ENCODE measurements around the gene WWC1. TPM values are rescaled to one million over a fixed set of nuclear protein-coding genes. Genes with fewer than 3 reads are reported as not detected.

WWC1 gene
- total RNA-seq, 1 donor from 2014 or later: 0.51 TPM

DNA sequence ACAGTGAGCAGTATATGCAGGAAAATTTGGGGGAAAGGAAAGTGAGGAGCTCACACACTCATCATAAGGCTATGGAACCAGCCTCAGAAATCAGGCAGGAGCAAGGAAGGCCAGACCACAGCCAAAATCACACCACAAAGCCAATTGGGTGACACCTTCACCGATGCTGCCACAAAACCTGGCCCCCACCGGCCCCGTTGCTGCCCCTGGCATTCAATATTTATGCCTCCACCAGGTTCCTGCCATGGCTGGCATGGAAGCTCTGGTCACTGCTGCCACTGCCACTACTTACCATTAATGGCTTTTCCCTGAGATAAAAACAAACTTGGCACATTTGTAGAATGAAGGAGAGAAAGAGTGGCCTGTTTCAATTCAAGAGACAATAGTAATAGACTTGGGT lies 166.1 kb downstream of the WWC1 start:
- intact Hi-C loops (cut with DNase I): loop anchor here (10.0 kb wide), 1 partner anchor 163 kb away; the partner anchor contains the start of gene WWC1
- no peak for DNase-seq (ENCODE audit: low spot score)

DNA sequence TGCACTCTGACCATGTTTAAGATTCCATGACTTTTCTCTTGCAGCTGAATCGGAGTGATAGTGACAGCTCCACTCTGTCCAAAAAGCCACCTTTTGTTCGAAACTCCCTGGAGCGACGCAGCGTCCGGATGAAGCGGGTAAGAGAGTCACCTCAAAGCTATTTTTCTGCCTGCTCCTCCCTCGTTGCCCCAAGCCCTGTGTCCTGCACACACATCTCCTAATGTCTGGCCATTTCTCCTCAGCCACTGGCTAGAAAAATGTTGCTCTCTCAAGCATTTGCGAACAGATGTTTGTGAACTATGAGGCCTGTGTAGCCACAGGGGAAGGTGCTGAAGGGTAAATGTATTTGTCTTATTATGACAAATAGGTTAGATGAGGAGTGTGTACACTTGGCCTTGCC lies 169.2 kb downstream of the WWC1 start:
- intact Hi-C loops (cut with DNase I): no loop called here
- no peak for DNase-seq (ENCODE audit: low spot score)

DNA sequence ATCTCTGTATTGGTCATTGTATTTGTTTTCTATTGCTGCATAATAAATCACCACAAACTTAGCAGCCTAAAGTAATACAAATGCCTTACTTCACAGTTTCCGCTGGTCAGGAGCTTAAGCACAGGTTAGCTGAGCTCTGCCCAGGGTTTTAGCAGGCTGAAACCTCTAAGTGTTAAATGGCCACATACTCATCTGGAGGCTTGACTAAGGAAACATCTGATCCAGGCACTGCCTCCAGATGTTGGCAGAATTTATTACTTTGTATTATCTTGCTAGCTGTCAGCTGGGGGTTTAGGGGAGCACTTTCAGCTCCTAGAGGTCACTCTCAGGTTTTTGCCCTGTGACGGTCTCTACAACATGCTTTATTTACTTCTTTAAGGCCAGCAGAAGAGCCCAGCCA lies 171.6 kb downstream of the WWC1 start:
- DNase-seq (ENCODE audit: low spot score): no peak
- intact Hi-C loops (cut with DNase I): no loop called here

DNA sequence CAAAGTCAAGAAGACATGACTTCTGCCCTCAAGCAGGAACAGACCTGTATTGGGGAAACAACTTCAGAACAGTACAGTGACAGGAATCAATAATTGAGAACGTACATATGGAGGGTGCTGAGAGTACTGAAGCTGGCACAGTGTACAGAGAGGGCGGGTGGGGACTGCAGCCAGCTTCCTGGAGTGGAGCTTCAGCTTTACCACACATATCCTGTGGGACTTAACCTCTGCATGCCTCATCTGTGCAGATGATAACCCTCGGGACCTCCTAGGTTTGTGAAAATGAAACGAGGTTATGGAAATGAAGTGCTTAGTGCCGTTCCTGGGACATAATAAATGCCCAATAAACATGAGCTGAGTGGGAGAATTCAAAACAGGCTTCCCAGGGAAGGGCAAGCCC lies 172.8 kb downstream of the WWC1 start:
- intact Hi-C loops (cut with DNase I): no loop called here
- no peak for DNase-seq (ENCODE audit: low spot score)

DNA sequence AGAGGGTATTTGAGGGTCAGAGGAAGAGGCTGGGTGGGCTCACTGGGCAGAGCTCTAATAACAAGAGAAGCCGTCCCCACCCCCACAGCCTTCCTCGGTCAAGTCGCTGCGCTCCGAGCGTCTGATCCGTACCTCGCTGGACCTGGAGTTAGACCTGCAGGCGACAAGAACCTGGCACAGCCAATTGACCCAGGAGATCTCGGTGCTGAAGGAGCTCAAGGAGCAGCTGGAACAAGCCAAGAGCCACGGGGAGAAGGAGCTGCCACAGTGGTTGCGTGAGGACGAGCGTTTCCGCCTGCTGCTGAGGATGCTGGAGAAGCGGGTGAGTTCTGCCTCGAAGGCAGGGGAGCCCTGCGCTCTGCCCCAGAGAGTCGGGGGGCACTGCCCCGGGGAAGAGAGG lies 173.2 kb downstream of the WWC1 start:
- intact Hi-C loops (cut with DNase I): no loop called here
- no peak for DNase-seq (ENCODE audit: low spot score)

DNA sequence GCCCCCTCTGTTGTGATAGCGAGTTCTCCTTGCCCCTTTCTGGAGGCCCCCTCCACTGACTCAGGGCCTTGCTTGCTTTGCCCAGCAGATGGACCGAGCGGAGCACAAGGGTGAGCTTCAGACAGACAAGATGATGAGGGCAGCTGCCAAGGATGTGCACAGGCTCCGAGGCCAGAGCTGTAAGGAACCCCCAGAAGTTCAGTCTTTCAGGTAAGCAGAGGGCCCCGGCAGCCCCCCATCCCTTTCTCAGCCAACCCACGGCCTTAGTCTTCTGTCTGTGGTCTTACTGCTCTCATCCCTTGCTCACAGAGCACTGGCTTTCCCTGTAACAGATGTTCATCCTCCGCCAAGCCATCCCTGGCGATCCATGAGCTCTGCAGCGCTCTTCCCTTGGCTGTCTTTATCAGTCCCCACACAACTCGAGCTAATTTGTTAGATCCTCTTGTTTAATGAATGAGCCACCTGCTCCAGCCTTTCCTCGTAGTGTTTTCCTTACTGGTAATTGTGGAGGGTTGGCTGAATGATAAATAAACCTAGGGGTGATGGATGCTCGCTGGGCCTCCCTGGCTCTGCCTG lies 176.4 kb downstream of the WWC1 start:
- intact Hi-C loops (cut with DNase I): no loop called here
- DNase-seq (ENCODE audit: low spot score): no peak

DNA sequence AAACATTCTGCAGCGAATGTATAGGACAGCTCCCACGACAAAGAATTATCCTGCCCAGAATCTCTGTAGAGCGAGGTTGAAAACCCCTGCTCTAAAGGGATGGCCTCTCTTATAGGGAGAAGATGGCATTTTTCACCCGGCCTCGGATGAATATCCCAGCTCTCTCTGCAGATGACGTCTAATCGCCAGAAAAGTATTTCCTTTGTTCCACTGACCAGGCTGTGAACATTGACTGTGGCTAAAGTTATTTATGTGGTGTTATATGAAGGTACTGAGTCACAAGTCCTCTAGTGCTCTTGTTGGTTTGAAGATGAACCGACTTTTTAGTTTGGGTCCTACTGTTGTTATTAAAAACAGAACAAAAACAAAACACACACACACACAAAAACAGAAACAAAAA lies 177.4 kb downstream of the WWC1 start:
- intact Hi-C loops (cut with DNase I): no loop called here

DNA sequence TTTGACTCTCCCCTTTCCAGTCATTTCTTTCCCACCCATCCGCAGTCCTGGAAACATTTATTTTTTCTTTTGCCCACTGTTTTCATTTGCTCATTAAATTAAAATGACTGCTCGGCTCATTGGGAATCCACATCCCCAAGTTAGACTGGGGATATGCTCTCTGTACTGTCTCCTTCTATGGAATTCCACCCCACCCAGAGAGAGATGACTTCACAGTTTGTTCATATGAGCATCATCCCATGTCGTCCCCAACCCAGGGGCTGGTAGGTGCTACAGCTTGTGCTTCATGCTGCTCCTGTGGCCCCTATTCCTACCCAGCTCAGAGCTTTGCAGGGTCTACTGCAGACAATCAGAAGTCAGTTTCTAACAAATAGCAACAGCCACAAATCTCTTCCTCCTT lies 178.4 kb downstream of the WWC1 start:
- intact Hi-C loops (cut with DNase I): no loop called here
- no peak for DNase-seq (ENCODE audit: low spot score)

More for the DNA sequence above, 177.4 kb downstream of the WWC1 start:
- no peak for DNase-seq (ENCODE audit: low spot score)

DNA sequence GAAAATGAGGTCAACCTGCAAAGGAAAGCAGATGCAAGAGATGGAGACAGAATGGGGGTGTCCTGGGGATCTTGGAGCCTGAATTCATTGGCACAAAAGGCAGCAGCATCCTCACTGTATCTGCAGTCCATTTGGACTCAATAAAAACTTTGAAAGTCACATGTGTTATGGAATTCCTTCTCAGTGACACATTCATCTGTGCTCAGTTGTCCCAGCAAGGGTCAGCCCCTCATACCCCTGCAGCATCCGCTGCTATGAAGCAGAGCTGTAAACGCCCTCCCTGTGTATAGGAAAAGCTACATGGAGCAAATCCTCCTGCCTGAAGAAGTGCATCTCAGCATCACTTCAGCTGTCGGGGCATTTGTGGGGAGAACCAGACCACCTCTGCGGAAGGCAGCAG lies 180.3 kb downstream of the WWC1 start:
- no peak for DNase-seq (ENCODE audit: low spot score)
- intact Hi-C loops (cut with DNase I): no loop called here

DNA sequence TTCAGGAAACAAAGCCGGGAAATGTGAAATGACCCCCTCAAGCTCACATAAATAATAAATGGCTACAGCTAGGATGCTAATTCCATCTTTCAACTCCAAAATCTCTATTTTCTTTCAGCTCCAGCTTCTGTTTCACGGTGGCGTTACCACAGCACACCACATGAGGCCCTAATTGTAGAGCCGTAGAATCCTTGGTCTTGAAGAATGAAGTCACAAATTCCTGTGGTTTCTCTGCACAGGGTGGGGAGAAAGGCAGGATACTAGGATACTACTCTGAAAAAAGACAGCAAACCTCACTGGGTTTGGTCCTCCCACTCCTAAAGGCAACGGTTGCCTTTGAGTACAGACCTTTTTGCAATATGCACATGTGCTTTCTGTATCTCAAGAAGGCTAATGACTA lies 180.9 kb downstream of the WWC1 start:
- intact Hi-C loops (cut with DNase I): no loop called here
- DNase-seq (ENCODE audit: low spot score): no peak

DNA sequence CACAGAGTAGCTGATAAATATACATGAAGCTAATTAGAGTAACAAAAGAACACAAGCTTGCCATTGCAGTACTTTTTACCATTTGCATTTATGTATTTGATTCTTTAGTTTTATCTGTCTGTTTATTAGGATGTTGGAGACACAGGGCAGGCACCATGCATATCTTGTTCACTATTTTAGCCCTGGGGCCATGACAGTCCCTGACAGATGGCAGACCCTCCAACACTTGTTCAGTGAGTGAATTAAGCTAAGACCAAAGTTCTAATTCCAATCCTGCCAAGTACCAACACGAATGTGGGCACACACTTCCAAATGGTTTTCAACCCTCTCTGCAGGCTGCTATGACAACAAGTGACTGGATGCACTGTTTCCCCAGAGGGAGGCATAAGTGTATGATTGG lies 182.9 kb downstream of the WWC1 start:
- DNase-seq (ENCODE audit: low spot score): no peak
- intact Hi-C loops (cut with DNase I): no loop called here

DNA sequence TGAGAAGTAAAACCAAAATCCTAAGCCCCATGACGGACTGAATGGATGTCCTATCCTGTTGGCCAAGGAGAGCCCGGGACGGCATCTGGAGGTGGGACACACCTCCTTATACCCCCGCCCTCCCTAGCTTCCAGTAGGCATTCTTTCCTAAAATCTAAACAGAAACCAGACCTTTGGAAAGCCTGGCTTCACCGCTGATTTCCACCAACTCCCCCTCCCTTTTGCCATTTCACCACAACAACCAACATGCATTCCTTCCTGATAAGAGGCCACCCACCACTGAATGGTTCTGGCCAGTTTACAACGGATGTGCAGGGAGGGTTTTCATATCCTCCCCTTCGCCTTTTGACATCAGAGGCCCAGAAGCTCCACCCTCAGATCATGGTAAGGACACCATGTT lies 185.6 kb downstream of the WWC1 start:
- intact Hi-C loops (cut with DNase I): no loop called here
- DNase-seq (ENCODE audit: low spot score): no peak

DNA sequence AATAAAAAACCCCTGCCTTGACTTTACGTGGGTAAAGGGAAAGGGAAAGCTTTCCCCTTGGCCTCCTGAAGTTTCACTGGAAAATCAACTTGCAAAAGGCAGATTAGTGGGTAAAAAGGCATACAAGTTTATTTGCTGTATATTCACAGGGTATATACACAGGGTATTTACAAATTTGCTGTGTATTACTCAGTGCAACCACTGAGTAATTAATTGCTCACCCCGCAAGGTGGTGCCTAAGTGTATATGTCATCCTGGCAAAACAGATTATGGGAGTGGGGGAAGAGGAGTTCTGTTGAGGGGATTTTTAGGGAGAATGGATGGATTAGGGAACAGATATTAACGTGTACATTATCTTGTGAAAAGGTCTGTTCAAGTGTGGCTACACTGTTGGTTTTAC lies 187.7 kb downstream of the WWC1 start:
- intact Hi-C loops (cut with DNase I): no loop called here
- DNase-seq (ENCODE audit: low spot score): no peak

DNA sequence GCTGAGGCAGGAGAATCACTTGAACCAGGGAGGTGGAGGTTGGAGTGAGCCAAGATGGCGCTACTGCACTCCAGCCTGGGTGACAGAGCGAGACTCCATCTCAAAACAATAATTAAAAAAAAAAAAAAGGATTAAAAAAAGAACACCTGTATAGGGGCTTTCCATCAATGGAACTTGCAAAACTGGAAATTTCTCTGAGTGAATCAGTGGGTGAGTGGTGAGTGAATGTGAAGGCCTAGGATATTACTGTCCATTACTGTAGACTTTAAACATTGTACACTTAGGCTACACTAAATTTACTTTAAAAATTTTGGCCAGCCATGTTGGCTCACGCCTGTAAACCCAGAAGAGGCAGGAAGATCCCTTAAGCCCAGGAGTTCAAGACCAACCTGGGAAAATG lies 189.2 kb downstream of the WWC1 start:
- intact Hi-C loops (cut with DNase I): loop anchor here (5.0 to 10.0 kb wide), 2 partner anchors 208 to 1104 kb away; partner anchors contain the start of gene SPDL1
- DNase-seq (ENCODE audit: low spot score): no peak

DNA sequence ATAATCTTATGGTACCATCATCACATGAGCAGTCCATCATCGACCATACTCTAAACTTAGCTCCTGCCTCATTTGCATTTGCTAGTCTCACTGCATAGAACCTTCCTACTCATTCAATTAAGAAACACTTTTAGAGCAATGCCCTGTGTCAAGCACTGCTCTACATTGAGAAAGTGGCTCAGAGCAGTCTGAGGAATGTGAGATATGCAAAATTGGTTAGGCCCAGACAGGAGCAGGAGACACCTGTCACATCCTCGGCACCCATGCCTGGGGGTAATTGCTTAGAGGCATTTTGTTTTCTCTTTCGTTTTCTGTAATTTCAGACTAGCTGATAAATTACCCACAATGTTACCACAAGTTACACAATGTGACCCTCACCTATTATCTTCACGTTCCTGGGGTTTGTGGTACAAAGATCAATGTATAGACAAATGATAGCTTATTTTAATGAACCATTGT lies 189.9 kb downstream of the WWC1 start:
- intact Hi-C loops (cut with DNase I): loop anchor here (5.0 to 10.0 kb wide), 2 partner anchors 209 to 1103 kb away; partner anchors contain the start of gene SPDL1
- no peak for DNase-seq (ENCODE audit: low spot score)

DNA sequence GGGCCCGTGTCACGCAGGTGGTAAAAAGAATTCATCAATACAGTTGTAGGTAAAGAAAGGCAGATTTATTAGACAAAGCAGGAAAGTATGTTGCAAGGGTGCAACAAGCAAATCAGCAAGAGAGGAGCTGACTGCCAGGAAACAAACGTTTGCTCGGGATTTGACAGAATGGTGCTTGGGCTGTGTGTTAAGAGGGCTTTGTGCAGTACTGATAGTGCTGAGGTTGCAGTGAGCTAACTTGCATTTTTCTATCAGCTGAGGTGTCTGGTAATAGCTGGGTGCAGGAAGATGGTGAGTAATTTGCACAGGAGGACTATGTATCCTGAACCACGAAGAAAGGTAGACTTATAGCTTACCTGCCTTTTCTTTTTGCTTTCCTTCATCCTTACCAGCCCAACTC lies 190.9 kb downstream of the WWC1 start:
- DNase-seq (ENCODE audit: low spot score): no peak
- intact Hi-C loops (cut with DNase I): loop anchor here (5.0 to 10.0 kb wide), 2 partner anchors 210 to 1102 kb away; partner anchors contain the start of gene SPDL1

DNA sequence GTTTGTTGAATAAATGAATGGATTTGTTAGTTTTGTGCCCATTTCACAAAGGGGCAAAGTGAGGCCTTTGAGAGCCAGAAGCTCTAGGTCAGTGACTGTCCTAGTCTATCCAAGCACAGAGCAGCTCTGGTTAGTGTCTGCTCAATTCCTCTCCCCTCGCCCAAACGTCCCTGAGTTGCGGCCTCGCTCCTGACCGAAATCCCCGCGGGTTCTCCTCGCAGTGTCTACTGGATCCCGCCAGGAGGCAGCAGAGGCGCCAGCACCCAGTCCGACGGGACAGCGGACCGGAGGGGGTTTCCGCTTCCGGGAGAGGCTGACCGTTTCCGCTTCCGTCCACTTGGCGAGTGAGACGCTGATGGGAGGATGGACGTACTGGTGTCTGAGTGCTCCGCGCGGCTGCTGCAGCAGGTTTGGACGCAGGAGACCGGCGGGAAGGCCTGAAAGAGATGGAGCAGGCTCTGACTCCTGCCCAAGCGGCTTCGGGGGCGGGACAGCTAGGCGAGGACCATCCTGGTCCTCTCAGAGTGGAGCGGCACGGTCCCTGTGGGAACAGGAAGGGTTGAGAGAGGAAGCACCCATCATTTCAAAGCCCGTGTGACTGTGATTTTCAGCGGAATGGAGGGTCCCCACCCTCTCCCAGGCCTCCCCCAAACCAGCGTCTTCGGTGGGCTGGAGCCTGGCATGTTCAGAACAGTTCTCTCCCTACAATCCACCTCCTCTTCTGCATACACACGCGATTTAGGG lies 194.9 kb downstream of the WWC1 start, which contains the start of gene RARS1:
RARS1 (plus strand) TSS at position 336 of the 744 bp plus-strand sequence; CDS start at position 364, 28 bp downstream.
- DNase-seq (ENCODE audit: low spot score): peak; percentile 97
- intact Hi-C loops (cut with DNase I): loop anchor here (5.0 to 10.0 kb wide), 2 partner anchors 91 to 1098 kb away; partner anchors contain the start of genes PANK3 and SPDL1

DNA sequence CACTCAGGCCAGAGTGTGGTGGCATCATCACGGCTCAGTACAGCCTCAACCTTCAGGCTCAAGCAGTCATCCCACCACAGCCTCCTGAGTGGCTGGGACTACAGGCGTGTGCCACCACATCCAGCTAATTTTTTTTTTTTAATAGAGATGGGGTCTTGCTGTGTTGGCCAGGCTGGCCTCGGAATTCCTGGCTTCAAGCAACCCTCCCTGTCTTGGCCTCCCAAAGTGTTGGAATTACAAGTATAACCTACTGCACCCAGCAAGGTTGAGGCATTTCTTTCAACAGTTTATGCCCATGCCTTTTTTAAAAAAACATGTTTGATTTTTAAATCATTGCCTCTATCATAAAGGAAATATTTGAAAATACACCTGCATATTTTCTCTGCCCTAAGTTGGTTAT lies 197.6 kb downstream of the WWC1 start:
- intact Hi-C loops (cut with DNase I): loop anchor here (5.0 to 10.0 kb wide), 2 partner anchors 88 to 1096 kb away; partner anchors contain the start of genes PANK3 and SPDL1
- no peak for DNase-seq (ENCODE audit: low spot score)

DNA sequence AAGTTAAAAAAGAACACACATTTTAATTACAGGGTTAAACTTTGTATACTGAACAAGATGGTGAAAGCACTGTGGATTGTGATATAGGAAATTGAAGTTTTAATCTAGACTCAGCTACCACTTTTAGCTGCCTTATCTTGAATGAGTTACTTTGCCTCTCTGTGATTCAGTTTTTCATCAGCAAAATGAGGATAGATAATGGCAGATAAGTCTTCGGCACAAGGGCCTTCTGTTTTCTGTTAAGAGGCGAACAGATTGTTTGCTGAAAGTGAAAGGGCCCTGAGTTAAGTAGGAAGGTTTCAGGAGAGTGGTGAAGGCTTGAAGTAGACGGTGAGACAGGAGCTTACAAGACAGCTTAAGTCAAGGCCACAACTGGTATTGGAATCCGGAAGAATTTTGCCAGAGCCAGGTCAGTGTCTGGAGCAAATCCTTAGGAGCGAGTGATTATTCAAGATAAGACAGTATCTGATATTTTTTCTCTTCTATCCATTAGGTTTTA lies 202.7 kb downstream of the WWC1 start:
- intact Hi-C loops (cut with DNase I): no loop called here
- no peak for DNase-seq (ENCODE audit: low spot score)

DNA sequence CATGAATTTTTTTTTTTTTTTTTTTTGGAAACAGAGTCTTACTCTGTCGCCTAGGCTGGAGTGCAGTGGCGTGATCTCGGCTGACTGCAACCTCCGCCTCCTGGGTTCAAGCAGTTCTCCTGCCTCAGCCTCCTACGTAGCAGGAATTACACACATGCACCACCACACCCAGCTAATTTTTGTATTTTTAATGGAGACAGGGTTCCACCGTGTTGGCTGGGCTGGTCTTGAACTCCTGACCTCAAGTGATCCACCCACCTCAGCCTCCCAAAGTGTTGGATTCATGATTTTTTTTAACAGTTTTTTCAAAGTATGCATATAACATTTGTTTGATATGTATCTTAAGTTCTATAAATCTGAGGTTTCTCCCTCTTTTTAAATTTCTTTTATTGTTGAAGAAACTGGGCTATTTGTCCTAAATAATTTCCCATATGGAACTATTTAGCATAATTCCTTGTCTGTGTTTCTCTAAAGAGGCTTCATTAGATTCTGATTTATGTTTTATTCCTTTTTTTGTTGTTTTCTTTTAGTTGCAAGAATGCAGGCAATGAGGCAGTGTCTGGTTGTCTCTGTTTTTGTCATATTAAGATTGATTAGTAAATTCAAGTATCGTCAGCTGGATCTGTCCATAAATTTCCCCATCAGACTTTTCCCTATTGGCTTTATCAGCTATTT lies 211.3 kb downstream of the WWC1 start:
- no peak for DNase-seq (ENCODE audit: low spot score)
- intact Hi-C loops (cut with DNase I): no loop called here

Data from cardiac septum (tissue), 1 donor.